ENCODE data around the gene EDC4.
A peak's percentile ranks its signal among the peaks of the same experiment; 100 is the strongest.

Gene EDC4

DNA sequence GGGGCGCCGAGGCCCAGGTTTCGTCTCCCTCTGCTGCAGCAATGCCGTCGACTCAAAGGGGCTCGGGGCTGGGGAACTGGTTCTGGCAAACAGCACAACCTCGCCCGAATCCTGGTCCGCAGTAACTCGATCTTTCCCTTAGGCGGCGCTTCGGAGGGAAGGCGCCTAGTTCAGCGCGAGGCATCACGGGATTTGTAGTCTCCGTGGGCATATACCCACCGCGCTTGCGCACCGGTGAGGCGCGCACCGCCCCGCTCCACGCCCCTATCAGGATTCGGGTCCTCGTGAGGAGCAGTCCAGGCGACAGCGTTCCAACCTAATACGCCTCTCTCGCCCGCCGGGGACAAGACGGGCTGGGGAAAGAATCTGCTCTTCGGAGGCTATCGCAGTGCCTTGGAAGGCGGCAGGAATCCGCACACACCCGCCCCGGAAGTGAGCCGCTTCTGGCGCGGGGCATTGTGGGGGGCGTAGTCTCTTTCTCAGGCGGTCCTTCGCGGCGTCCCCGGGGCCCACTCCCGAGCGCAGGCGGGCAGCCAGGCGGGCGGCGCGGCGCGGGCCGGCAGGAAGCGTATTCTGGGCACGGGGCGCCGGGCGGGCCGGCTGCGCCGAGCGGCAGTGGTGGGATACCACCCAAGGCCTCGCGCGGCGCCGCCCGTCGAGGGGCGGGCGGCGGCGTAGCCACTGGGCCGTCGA, 30.9 kb upstream of the EDC4 start, which contains the start of gene THAP11:
TSS of gene THAP11 (plus strand) at position 505 of the 693 bp plus-strand sequence. CDS start 235 bp downstream, outside the sequence.
- H2AFZ ChIP-seq (ENCODE audit: low read depth, low read length, severe bottlenecking), result peak within 1 kb of the TSS; percentile 99
- peaks cover 22% of the 10 kb centered on the region for H3F3A ChIP-seq (ENCODE audit: insufficient read depth)
- peak within 1 kb of the TSS; percentile 85 for H3K4me2 ChIP-seq (ENCODE audit: low read depth, low read length, poor library complexity, severe bottlenecking)
- peaks cover 27% of the 10 kb centered on the region for H3K79me2 ChIP-seq (ENCODE audit: insufficient read depth, low read length)
- H4K20me1 ChIP-seq (ENCODE audit: low read depth, low read length), result no peaks in the 10 kb centered on the region
- no peaks in the 10 kb centered on the region for H3K27me3 ChIP-seq (ENCODE audit: low read length)
- no peaks in the 10 kb centered on the region for H3K36me3 ChIP-seq (ENCODE audit: low read length)
- peak within 1 kb of the TSS; percentile 92 for H3K27ac ChIP-seq (ENCODE audit: low read depth, low read length)
- no peak for TF ChIP-seq EZH2phosphoT487 (conservative IDR thresholded peaks at IDR 0.05; ENCODE audit: low read length)
- peak; percentile 52 for TF ChIP-seq CTCF (IDR thresholded peaks at IDR 0.05; ENCODE audit: insufficient read depth, low read length, poor library complexity, severe bottlenecking)
- no peaks in the 10 kb centered on the region for H3K9me3 ChIP-seq (ENCODE audit: insufficient read depth, low read length)
- peak within 1 kb of the TSS; percentile 96 for H3K9ac ChIP-seq (ENCODE audit: low read length)
- peak within 1 kb of the TSS; percentile 85 for H3K4me3 ChIP-seq (ENCODE audit: insufficient read depth, low read length, poor library complexity, severe bottlenecking)
- no peaks in the 10 kb centered on the region for H3K9me2 ChIP-seq (replicated peaks; ENCODE audit: insufficient read depth, low read length)

GRCh38 chr16:67842509-67843342, 30.1 kb upstream of the EDC4 start:
- Histone ChIP-seq H3K36me3 (ENCODE audit: low read length) (no peaks in the 10 kb centered on the region), H3F3A (ENCODE audit: insufficient read depth) (peaks cover 22% of the 10 kb centered on the region), H2AFZ (ENCODE audit: low read depth, low read length, severe bottlenecking) (peak overlapping the region; percentile 46), H3K79me2 (ENCODE audit: insufficient read depth, low read length) (peaks cover 35% of the 10 kb centered on the region), H4K20me1 (ENCODE audit: low read depth, low read length) (peaks cover 3% of the 10 kb centered on the region; the same call in 1 of the 2 replicates), H3K4me2 (ENCODE audit: low read depth, low read length, poor library complexity, severe bottlenecking) (peak overlapping the region; percentile 85), H3K9me3 (ENCODE audit: insufficient read depth, low read length) (no peaks in the 10 kb centered on the region), H3K9me2 (replicated peaks; ENCODE audit: insufficient read depth, low read length) (no peaks in the 10 kb centered on the region), H3K4me3 (ENCODE audit: insufficient read depth, low read length, poor library complexity, severe bottlenecking) (peak overlapping the region; percentile 85), H3K9ac (ENCODE audit: low read length) (peak overlapping the region; percentile 96), H3K27me3 (ENCODE audit: low read length) (no peaks in the 10 kb centered on the region), H3K27ac (ENCODE audit: low read depth, low read length) (peak overlapping the region; percentile 92)
- TF ChIP-seq CTCF (IDR thresholded peaks at IDR 0.05; ENCODE audit: insufficient read depth, low read length, poor library complexity, severe bottlenecking) (peak; percentile 37), EZH2phosphoT487 (conservative IDR thresholded peaks at IDR 0.05; ENCODE audit: low read length) (no peak)

DNA sequence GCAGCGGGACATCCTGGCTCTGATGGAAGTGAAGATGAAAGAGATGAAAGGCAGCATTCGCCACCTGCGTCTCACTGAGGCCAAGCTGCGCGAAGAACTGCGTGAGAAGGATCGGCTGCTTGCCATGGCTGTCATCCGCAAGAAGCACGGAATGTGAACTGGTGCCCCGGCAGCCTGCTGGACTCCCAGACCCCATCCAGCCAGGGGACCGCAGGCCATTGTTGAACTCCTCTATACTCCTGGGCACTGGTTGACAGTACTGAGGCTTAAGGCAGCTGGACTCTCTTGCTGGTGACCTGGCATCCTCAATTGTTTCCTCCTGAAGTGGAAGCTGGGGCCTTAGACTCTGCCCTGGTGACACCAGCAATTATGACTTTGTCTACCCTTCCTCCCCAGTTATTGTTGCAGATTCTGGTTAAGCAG, 29.5 kb upstream of the EDC4 start:
- Histone ChIP-seq H3K9me3 (ENCODE audit: insufficient read depth, low read length) (no peaks in the 10 kb centered on the region), H3K9me2 (replicated peaks; ENCODE audit: insufficient read depth, low read length) (no peaks in the 10 kb centered on the region), H3K79me2 (ENCODE audit: insufficient read depth, low read length) (peaks cover 41% of the 10 kb centered on the region), H3K36me3 (ENCODE audit: low read length) (no peaks in the 10 kb centered on the region), H3K4me2 (ENCODE audit: low read depth, low read length, poor library complexity, severe bottlenecking) (peak overlapping the region; percentile 85), H3K27ac (ENCODE audit: low read depth, low read length) (peak overlapping the region; percentile 92), H4K20me1 (ENCODE audit: low read depth, low read length) (peaks cover 5% of the 10 kb centered on the region; the same call in 1 of the 2 replicates), H3K27me3 (ENCODE audit: low read length) (no peaks in the 10 kb centered on the region), H3K4me3 (ENCODE audit: insufficient read depth, low read length, poor library complexity, severe bottlenecking) (peak overlapping the region; percentile 85), H3F3A (ENCODE audit: insufficient read depth) (peaks cover 22% of the 10 kb centered on the region), H3K9ac (ENCODE audit: low read length) (peak overlapping the region; percentile 96), H2AFZ (ENCODE audit: low read depth, low read length, severe bottlenecking) (no peak overlapping the region)
- TF ChIP-seq CTCF (IDR thresholded peaks at IDR 0.05; ENCODE audit: insufficient read depth, low read length, poor library complexity, severe bottlenecking) (no peak), EZH2phosphoT487 (conservative IDR thresholded peaks at IDR 0.05; ENCODE audit: low read length) (no peak)

Measured in SU-DHL-6 (cell line).